ENCODE results near the gene PTGDS.

DNA sequence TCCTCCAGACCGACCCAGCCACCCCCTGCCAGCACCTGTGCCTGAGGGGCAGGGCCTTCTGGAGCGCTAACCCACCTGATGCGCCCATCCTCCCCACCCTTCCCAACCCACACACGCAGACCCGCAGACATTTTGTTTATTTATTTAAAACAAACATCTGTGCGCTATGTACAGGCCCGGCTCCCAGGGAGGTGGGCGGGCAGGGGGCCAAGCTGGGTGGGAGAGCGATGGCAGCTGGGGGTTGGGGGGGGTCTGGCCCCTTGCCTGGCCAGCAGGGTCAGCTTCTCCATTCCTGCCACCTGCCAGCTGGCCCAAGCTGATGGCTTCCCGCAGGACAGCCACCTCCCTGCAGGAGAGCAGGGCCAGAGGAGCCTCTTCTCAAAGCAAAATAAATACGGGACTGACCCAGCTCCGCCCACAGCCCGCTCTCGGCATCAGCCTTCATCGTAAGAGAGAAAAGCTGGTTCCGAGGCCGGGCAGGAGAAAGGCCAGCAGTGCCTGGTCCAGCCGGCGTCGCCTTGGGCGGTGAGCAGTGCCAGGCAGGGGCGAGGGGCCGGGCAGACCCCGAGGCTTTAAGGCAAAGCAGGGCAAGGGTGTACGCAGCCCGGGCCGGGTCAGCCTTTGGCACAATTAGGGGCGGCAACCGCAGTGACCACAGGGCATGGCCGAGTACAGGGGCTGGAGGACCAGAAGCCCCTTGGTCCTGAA lies 30.0 kb downstream of the PTGDS start:
- no peak for TF ChIP-seq EZH2 (IDR thresholded peaks at IDR 0.05; ENCODE audit: borderline replicate concordance, low read depth, low read length, severe bottlenecking)
- TF ChIP-seq, protein P1, sequence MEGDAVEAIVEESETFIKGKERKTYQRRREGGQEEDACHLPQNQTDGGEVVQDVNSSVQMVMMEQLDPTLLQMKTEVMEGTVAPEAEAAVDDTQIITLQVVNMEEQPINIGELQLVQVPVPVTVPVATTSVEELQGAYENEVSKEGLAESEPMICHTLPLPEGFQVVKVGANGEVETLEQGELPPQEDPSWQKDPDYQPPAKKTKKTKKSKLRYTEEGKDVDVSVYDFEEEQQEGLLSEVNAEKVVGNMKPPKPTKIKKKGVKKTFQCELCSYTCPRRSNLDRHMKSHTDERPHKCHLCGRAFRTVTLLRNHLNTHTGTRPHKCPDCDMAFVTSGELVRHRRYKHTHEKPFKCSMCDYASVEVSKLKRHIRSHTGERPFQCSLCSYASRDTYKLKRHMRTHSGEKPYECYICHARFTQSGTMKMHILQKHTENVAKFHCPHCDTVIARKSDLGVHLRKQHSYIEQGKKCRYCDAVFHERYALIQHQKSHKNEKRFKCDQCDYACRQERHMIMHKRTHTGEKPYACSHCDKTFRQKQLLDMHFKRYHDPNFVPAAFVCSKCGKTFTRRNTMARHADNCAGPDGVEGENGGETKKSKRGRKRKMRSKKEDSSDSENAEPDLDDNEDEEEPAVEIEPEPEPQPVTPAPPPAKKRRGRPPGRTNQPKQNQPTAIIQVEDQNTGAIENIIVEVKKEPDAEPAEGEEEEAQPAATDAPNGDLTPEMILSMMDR (IDR thresholded peaks at IDR 0.05; ENCODE audit: borderline replicate concordance, extremely low read depth, low read length, poor library complexity, severe bottlenecking): no peak

Measured in DND-41 (cell line).